ENCODE results near the gene TBC1D22A.

TBC1D22A gene

DNA sequence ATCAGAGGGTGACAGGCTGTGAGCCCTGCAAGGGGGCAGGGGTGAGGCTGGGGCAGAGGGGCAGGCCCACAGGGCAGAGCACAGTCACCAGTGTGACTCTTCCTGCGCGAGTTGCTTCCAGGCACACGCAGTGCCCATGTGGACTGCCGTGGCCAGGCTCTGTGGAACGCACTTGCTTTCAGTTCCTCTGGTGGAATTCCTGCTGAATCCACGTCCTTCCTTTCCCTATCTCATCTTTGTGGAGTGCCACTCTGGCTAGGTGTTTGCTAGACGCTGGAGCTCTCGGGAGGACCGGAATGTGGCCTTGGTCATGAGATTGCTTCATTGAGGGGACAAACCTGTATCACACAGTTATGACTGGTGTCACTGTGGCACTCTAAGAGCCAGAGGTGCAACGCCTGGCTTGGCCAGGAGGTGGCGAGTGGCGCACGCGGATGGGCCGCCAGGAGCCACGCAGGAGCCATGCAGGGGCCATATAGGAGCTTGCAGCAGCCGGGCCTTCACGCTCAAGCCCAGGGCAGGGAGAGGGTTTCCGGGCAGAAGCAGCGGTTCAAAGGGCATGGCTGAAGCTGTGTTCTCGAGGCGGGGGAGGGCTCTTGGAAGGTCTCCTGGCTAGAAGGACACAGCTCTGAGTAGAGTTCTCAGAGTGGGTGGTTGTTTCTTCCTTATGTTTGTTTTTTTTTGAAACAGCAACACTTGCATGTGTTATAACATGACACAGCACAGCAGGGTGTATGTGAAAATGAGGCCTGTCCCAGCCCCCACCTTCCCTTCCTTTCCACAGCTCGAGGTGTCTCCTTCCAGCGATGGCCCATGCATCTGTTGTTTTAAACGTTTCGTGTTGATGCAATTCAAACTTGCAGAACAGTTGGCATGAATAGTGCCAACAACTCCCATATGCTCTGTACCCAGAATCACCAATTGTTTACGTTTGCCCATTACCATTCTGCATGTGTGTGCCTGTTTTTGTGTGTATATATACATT is 36.2 kb downstream of the TBC1D22A start:
- no peak overlapping the region for H3K4me2 ChIP-seq

DNA sequence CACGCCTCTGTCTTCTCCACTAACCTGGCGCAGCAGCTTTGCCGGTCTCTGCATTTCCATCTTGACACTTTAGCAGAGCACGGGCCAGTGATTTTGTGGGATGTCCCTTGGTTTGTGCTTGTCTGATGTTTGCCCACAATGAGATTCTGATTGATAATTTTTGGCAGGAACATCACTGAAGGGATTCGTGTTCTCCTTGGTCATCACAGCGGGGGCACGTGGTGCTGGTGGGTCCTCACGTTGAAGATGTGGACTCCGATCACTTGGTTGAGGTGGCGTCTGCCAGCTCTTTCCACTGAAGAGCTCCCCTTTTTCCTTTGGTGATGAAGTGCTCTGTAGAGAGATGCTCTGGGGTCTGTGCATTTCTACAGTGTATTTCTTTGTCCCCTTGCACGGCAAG is 37.2 kb downstream of the TBC1D22A start:
- TF ChIP-seq, protein P1, sequence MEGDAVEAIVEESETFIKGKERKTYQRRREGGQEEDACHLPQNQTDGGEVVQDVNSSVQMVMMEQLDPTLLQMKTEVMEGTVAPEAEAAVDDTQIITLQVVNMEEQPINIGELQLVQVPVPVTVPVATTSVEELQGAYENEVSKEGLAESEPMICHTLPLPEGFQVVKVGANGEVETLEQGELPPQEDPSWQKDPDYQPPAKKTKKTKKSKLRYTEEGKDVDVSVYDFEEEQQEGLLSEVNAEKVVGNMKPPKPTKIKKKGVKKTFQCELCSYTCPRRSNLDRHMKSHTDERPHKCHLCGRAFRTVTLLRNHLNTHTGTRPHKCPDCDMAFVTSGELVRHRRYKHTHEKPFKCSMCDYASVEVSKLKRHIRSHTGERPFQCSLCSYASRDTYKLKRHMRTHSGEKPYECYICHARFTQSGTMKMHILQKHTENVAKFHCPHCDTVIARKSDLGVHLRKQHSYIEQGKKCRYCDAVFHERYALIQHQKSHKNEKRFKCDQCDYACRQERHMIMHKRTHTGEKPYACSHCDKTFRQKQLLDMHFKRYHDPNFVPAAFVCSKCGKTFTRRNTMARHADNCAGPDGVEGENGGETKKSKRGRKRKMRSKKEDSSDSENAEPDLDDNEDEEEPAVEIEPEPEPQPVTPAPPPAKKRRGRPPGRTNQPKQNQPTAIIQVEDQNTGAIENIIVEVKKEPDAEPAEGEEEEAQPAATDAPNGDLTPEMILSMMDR (conservative IDR thresholded peaks at IDR 0.05; ENCODE audit: low read depth, low read length) = no peak
- H3K4me1 ChIP-seq (ENCODE audit: low read depth, poor library complexity, severe bottlenecking) = no peaks in the 10 kb centered on the region
- H3K36me3 ChIP-seq (ENCODE audit: insufficient read depth) = no peaks in the 10 kb centered on the region
- H3K79me2 ChIP-seq (ENCODE audit: insufficient read depth, low read depth) = no peaks in the 10 kb centered on the region
- H4K20me1 ChIP-seq (ENCODE audit: insufficient read depth) = no peaks in the 10 kb centered on the region
- H3K4me2 ChIP-seq = no peak overlapping the region
- no peak overlapping the region for H2AFZ ChIP-seq (ENCODE audit: low read depth)
- no peak overlapping the region for H3K27ac ChIP-seq
- H3K9ac ChIP-seq = no peak overlapping the region
- H3K27me3 ChIP-seq (ENCODE audit: insufficient read depth, low read depth) = no peaks in the 10 kb centered on the region
- H3K4me3 ChIP-seq (IDR thresholded peaks at IDR 0.05; ENCODE audit: insufficient read depth, low read depth, low read length) = no peak overlapping the region

More for the DNA sequence above, 36.2 kb downstream of the TBC1D22A start:
- H3K79me2 ChIP-seq (ENCODE audit: insufficient read depth, low read depth) = no peaks in the 10 kb centered on the region
- no peaks in the 10 kb centered on the region for H3K4me1 ChIP-seq (ENCODE audit: low read depth, poor library complexity, severe bottlenecking)
- no peaks in the 10 kb centered on the region for H4K20me1 ChIP-seq (ENCODE audit: insufficient read depth)
- no peaks in the 10 kb centered on the region for H3K27me3 ChIP-seq (ENCODE audit: insufficient read depth, low read depth)
- no peak overlapping the region for H3K9ac ChIP-seq
- no peaks in the 10 kb centered on the region for H3K36me3 ChIP-seq (ENCODE audit: insufficient read depth)
- no peak overlapping the region for H3K27ac ChIP-seq
- TF ChIP-seq, protein P1 (conservative IDR thresholded peaks at IDR 0.05; ENCODE audit: low read depth, low read length) = peak; percentile 82
- H3K4me3 ChIP-seq (IDR thresholded peaks at IDR 0.05; ENCODE audit: insufficient read depth, low read depth, low read length) = no peak overlapping the region
- no peak overlapping the region for H2AFZ ChIP-seq (ENCODE audit: low read depth)

DNA sequence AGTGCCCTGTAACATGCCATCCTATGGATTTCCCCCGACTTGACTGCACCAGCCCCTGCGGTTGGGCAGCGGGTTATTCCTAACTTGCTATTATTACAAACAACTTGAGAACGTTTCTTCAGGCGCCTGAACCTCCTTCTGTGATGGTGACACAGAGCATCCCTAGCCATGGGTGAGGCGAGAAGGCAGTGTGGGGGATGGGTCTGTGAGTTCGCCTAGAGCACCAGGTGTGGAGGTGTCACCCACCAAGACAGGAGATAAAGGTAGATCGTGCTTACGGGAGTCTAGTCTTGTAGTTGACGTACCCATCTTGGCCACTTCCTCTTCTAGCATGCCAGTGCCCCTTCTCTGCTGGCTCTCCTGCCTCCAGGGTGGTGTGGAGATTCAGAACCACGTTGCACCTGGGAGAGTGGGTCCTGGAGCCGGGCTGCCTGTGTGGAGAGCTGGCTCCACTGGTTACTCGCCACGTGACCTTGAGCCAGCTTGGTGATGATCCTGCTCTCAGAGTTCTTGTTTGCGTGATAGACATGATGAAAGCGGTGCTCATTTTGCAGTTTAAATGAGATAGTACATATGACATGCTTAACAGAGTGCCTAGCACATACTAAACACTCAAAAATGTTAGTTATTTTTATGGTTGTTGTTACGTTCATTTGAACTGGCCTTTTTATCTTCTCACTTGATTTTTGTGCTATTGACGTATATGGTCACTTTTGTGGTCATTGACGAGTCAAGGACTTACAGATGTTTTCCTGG is 37.8 kb downstream of the TBC1D22A start:
- Histone ChIP-seq H3K4me1 (ENCODE audit: low read depth, poor library complexity, severe bottlenecking) (no peaks in the 10 kb centered on the region), H3K27me3 (ENCODE audit: insufficient read depth, low read depth) (no peaks in the 10 kb centered on the region), H2AFZ (ENCODE audit: low read depth) (no peak overlapping the region), H3K36me3 (ENCODE audit: insufficient read depth) (no peaks in the 10 kb centered on the region), H3K4me2 (no peak overlapping the region), H3K9ac (no peak overlapping the region), H3K27ac (no peak overlapping the region), H4K20me1 (ENCODE audit: insufficient read depth) (no peaks in the 10 kb centered on the region), H3K4me3 (IDR thresholded peaks at IDR 0.05; ENCODE audit: insufficient read depth, low read depth, low read length) (no peak overlapping the region), H3K79me2 (ENCODE audit: insufficient read depth, low read depth) (no peaks in the 10 kb centered on the region)
- TF ChIP-seq, protein P1 (conservative IDR thresholded peaks at IDR 0.05; ENCODE audit: low read depth, low read length) = no peak

DNA sequence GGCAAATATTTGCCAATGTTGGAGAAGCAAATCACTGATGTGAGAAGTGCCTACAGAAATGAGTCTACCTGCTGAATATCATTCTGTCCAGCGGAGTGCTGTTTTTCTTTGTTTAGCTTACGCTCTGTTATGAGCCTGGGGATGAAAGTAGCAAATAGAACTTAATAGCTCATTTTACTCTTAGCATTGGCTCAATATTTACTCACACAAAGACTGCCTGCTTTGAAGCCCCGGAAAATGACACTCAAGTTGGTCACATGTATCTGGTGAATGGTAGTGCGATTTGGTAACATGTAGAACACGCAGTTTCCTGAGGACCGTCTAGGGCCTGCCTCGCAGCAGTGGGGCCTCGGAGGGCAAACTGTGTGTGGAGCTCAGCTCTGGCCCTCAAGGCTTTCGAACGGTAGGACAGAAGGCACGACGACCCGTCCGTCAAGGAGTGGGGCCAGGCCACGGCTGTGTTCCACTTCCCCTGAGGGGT is 38.9 kb downstream of the TBC1D22A start:
- Histone ChIP-seq H3K27ac (no peak overlapping the region), H3K4me1 (ENCODE audit: low read depth, poor library complexity, severe bottlenecking) (no peaks in the 10 kb centered on the region), H3K79me2 (ENCODE audit: insufficient read depth, low read depth) (no peaks in the 10 kb centered on the region), H3K36me3 (ENCODE audit: insufficient read depth) (no peaks in the 10 kb centered on the region), H4K20me1 (ENCODE audit: insufficient read depth) (no peaks in the 10 kb centered on the region), H3K9ac (no peak overlapping the region), H3K27me3 (ENCODE audit: insufficient read depth, low read depth) (no peaks in the 10 kb centered on the region), H3K4me2 (no peak overlapping the region), H3K4me3 (IDR thresholded peaks at IDR 0.05; ENCODE audit: insufficient read depth, low read depth, low read length) (no peak overlapping the region), H2AFZ (ENCODE audit: low read depth) (no peak overlapping the region)
- TF ChIP-seq, protein P1 (conservative IDR thresholded peaks at IDR 0.05; ENCODE audit: low read depth, low read length) = no peak
